ENCODE measurements around the gene ZNF750.

Gene ZNF750

GRCh38 chr17:82859431-82860403 is 19.9 kb upstream of the ZNF750 start:
- no peak for DNase-seq

DNA sequence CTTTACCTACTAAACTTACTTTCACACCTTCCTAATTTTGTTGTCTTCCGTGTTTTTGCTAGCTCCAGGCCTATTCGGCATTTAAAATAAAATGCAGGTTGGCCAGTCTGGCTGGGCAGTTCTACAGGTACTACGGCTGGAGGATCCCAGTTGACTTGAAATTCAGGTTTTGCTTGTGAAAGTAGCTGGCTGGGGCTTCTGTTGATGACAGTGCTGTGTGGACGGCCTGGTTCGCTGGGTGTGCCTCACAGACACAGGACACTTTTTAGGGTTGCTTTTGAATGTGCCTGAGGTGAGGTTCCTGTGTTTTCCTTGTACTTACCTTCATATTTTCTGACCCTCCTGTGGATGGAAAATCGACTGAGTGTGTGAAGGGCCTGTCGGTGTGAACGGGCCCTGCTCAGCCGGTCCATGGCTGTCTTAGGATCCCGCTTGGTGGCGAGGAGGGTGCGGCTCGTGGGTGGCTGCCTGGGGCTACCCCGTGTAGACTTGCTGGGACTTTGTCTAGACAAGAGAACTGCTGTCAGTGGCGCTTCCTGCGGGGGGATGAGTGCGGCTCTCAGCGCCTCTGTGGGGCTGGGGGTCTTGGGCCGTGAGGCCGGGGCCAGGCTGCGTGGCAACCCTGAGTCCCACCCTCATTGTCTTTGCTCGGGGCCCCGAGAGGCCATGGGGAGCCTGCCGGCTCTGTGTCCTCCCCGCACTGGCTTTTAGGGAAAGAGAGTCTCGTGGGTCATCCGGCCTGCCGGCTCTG is 18.7 kb upstream of the ZNF750 start:
- no peak for DNase-seq

DNA sequence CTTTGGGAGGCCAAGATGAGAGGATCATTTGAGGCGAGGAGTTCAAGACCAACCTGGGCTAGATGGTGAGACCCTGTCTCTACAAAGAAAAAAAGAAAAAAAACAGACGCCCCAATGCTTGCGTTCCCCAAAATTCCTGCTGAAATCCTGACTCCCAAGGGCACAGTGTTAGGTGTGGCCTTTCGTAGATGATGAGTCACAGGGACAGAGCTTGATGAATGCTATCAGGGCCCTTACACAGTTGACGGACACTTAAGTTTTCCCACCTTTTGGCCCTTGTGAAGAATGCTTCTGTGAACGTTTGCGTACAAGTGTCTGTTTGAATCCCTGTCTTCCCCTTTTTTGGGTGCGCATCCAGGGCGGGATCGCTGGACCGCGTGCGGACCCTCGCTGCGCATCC is 16.5 kb upstream of the ZNF750 start:
- DNase-seq = no peak

- no peak for DNase-seq
Observed at GRCh38 chr17:82854226-82854625, 14.4 kb upstream of the ZNF750 start.

DNA sequence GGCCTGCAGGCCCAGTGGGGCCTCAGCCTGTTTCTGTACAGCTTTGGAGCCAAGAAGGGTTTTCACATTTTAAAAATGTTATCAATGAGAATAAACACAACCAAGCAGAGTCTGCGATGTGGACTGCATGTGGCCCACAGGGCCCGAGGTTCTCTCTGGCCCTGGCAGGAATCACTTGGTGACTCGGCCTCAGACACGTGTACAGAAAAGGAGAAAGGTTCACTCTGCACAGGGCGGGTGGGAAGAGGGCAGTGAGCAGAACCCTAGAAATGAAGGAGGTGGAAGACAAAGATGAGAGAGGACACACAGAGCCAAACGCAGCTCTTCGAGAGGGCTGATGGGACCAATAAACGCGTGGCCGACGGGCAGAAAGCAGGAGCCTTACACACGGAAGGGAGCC is 11.6 kb upstream of the ZNF750 start:
- no peak for DNase-seq

DNA sequence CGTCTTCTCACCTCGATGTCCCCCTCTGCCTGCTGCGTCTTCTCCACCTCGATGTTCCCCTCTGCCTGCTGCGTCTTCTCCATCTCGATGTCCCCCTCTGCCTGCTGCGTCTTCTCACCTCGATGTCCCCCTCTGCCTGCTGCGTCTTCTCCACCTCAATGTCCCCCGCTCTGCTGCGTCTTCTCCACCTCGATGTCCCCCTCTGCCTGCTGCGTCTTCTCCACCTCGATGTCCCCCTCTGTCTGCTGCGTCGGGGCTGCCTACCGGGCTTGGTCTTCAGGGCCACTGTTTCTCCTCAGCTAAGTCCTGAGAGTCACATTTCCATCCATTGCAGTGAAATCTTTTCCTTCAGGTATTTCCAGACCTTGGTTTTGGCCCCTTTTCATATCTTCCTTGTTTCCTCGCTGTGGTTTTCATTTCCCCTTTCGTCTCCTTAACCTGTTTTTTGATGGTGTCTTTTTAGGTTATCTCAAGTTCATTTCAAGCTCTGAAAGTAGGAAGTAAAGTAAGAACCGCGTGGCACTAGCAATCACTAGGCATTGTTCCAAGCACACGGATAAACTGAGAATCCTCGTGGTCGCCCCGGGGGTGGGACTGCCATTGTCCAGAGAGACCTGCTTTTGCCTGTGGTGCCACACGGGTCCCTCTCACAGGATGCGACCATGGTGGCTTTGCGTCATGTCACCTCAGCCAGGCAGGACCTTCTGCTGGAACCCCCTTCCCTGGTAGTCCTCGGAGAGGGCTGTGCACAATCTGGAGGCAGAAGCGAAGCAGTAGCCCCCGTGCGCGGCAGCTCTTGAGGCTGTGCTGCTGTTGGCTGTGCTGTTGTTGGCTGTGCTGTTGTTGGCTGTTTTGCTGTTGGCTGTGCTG is 9.5 kb upstream of the ZNF750 start:
- no peak for DNase-seq

- DNase-seq = no peak
Observed at GRCh38 chr17:82848022-82848592, 8.3 kb upstream of the ZNF750 start.

- no peak for DNase-seq
Observed at GRCh38 chr17:82846061-82846691, 6.4 kb upstream of the ZNF750 start.

GRCh38 chr17:82845163-82845807 is 5.5 kb upstream of the ZNF750 start:
- DNase-seq = no peak

DNA sequence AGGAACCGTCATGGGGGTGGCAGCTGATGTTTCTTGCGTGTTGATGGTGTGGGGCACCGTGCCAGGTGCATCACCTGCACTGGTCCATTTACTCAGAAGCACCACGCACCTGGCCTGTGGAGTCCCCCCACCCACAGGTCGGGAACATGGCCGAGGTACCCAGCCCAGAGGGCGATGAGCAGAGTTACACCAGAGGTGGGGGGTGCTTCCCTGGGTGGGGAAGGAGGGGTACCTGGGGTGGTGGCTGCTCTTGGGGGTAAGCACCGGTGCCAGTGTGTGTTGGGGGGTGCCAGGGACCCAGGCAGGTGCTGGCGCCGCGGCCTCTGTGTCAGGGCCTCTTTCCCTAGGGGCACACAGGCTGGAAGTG is 5.0 kb upstream of the ZNF750 start:
- DNase-seq = no peak

DNA sequence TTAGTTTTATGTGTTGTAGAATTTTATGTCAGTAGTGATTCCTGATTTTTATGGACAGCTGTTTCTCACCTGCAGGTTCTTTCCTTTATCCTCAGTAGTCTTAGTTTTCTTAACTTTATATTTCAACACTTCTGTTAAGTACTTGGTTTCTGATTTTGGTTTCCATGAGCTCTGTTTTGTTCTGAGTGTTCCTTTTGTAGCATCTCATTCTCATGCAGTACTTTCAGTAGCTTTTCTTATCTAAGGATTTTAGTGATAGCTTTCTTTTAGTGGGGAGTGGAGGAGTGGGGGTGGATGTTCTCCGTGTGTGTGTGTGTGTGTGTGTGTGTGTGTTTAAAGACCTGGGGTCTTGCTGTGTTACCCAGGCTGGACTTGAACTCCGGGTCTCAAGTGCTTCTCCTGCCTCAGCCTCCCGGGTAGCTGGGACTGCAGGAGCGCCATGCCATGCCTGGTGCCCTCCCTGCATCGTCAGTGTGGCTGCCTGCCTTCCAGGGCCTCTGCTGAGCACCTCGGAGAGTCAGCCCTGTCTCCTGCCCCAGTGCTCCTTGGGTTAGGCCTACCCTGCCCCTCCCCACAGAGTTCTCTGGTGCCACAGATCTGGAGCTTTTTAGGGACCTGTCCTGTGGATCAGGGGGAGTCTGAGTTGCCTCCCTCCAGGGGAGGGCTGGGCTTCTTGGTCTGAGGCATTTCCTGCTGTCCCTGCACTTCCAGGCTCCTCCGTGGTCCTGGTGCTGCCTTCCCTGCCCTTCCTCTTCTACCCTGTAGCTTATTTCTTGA is 4.3 kb upstream of the ZNF750 start:
- no peak for DNase-seq

DNA sequence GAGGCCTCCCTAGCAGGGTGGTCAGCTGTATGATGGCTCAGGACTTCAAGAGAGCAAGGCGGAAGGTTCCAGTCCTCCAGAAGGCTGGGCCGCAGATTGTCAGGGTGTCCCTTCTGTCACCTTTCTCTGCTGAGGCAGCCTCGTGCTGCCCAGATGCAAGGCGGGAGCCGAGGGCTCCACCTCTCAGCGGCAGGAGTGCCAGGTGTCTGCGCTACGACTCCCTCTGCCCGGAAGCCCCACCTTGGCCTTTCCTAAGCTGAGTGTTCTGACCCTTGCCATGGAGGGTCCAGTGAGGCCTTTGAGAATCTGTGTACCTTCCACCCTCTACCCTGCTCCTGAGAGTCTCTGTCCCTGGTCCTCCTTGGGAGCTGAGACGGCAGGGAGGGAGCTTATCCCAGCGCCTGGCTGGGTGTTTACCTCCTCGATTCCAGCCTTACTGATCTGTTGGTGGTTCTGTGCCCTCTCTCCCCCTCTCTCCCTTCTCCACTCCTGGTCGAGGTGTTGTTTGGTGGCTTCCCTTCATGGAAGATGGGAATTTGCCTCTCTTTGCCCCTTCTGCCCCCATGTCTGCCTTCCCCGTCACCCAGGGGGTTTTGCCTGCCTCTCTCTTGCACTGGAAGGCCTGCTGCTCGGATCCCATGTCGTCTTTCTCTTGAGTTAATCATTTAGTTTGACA is 2.2 kb upstream of the ZNF750 start:
- no peak for DNase-seq

GRCh38 chr17:82840431-82840831 is 609 bp upstream of the ZNF750 start:
- DNase-seq = no peak

- DNase-seq = no peak
Observed at GRCh38 chr17:82838386-82839063, 1.3 kb downstream of the ZNF750 start.

DNA sequence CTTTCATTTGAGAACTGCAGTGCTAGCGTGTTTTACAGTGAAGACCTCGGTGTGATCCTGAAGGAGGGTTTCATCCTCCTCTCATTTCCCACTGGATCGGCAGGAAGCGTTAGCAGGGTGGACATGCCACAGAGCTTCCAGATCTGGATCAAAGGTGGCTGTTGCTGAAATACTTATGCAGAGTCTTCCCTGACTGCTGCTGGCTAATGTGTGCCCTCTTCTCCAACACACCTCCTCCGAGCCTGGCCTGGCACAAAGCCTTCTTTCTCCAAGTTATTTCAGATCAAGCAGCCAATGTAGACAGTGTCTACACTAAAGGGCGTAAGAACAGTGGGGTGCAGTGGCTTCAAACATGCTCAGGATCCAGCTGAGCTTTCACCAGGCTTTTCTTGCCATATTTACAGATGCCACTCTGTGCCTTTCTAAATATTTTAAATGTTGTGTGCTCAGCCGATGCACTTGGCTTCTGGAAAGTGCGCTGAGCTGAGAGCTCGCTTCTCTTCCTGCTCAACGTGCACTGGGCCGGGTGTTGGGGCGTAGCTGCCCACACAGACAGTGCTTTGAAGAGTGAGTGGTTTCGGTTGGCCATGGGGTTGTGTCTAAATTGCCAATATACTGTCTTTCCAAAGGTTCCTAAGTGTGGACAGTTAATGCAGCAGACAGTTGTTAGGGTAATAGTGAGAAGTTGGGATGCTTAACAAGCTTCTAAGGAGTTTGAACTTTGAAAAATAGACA is 2.1 kb downstream of the ZNF750 start:
- no peak for DNase-seq

DNA sequence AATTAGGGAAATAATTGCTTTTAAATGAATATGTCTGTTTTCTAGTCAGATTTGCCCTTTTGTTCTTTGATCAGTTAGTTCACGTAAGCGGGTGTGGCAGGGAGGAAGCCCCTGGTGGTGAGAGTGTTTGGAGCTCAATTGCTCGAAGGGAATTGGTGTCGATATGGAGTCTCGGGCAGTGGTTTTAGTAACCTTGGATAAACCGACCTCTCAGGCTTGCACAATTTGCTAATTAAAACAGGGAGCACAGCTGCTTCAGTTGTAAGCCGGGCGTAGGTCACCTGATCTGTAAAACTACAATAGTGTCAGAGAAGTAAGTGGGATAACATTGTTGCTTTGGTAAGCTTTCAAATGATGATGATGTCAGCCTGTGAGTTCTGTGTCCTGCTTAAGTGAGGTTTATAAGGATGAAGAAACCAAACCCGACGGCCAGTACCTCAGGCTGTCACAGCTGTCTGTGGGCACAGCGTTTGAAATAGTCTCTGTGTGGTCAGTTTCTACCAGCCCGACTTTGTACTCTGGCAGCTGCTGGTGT is 2.9 kb downstream of the ZNF750 start:
- no peak for DNase-seq

DNA sequence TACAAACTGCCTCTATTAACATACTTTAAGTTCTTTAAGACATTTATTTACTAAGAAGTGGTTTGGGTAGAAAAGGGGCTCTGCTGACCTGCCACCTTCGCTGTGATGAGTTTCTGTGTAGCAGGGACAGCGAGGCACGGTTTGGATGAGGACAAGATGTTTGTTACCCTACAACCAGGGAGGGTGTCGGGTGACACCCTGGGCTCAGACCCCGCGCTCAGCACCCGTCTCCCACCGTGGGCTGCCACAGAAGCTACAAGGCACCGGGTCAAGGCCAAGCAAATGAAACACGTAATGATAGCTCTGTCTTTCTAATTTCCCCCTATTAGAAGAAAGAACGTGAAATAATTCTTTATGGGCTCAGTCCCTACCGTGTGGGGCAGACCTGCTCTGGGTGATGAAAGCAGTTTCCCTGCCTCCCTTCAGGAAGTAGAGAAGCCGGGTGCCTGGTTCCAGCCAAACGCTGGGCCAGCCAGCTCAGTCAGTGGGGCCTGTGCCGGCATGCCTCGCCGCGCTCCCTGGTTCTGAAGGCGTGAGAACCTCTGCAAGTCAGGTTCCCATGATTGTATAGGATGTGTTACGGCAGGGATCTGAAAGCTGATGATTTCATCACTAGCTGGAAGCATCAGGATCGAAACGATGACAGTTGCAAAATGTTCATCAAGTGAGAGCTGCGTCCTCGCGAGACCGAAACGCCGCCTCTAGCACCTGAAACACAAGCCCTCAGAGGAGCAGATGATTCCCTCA is 3.9 kb downstream of the ZNF750 start:
- no peak for DNase-seq

DNA sequence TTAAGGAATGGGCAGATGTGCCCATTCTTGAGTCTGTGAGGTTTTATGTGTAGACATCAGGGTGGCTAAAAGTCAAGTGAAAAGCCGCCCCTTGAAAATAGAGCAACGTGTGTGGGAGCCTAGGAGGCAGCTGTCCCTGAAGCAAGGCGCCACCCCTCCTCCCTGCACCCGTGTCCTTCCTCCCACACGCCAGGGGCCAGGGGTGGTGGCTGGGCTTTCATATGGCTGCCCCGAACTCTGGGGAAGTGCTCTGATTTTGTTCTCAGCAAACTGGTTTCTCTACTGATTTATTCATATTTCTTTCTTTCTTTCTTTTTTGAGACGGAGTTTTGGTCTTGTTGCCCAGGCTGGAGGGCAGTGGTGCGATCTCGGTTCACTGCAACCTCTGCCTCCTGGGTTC is 4.7 kb downstream of the ZNF750 start:
- no peak for DNase-seq

Data from NCI-H1930 (cell line).